Measurements from ENCODE around the gene NKG7.

The NKG7 gene

GRCh38 chr19:51331716-51332115 is 40.7 kb downstream of the NKG7 start:
- no peak for DNase-seq (ENCODE audit: low read depth)
- no peak for TF ChIP-seq CTCF (conservative IDR thresholded peaks at IDR 0.05; ENCODE audit: low read depth, low read length)
- H3K4me3 ChIP-seq (ENCODE audit: low read length), result no peak overlapping the region

GRCh38 chr19:51331193-51331592 is 41.3 kb downstream of the NKG7 start:
- no peak for DNase-seq (ENCODE audit: low read depth)
- H3K4me3 ChIP-seq (ENCODE audit: low read length), result no peak overlapping the region
- TF ChIP-seq CTCF (conservative IDR thresholded peaks at IDR 0.05; ENCODE audit: low read depth, low read length), result no peak

GRCh38 chr19:51330366-51330765 is 42.1 kb downstream of the NKG7 start:
- no peak overlapping the region for H3K4me3 ChIP-seq (ENCODE audit: low read length)
- no peak for TF ChIP-seq CTCF (conservative IDR thresholded peaks at IDR 0.05; ENCODE audit: low read depth, low read length)
- DNase-seq (ENCODE audit: low read depth), result no peak

- DNase-seq (ENCODE audit: low read depth), result no peak
- TF ChIP-seq CTCF (conservative IDR thresholded peaks at IDR 0.05; ENCODE audit: low read depth, low read length), result no peak
- H3K4me3 ChIP-seq (ENCODE audit: low read length), result no peak overlapping the region
Observed at GRCh38 chr19:51329411-51329810, 43.0 kb downstream of the NKG7 start.

- DNase-seq (ENCODE audit: low read depth), result no peak
- peak overlapping the region; percentile 10 for H3K4me3 ChIP-seq (ENCODE audit: low read length)
- peak; percentile 13 for TF ChIP-seq CTCF (conservative IDR thresholded peaks at IDR 0.05; ENCODE audit: low read depth, low read length)
Observed at GRCh38 chr19:51327066-51328001, 45.1 kb downstream of the NKG7 start.

- H3K4me3 ChIP-seq (ENCODE audit: low read length), result no peak overlapping the region
- TF ChIP-seq CTCF (conservative IDR thresholded peaks at IDR 0.05; ENCODE audit: low read depth, low read length), result no peak
- DNase-seq (ENCODE audit: low read depth), result no peak
Observed at GRCh38 chr19:51326216-51327065, 46.0 kb downstream of the NKG7 start.

Data from retinal pigment epithelial cell (primary cell).